ENCODE data around the gene ARSG. TPM values are rescaled to one million over a fixed set of nuclear protein-coding genes. Genes with fewer than 3 reads are reported as not detected.

The ARSG gene
- total and polyA plus RNA-seq, 9 of the 15 experiments (the other 6 are each of a cell fraction or from before 2014, with no cell fraction given): 1.0 to 5.6 (median 1.8) TPM

DNA sequence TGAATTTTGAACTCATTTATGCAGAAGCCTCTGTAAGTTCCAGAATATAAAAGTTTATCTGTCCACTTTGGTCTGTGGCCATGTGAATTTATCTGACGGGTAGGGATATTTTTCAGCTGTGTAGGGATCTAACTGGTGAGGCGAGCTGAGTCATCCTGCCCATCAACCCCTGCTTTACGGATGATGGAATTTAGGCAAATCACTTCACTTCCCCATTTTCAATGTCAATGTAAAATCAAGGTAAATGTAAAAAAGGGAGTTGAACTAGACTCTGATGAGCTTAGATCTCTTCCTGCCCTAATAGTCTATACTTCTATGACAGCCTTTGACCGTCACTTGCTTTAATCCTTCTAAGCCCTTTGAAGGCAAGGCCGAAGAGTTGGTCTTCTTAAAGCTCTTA lies 2.9 kb upstream of the ARSG start (continued):
- no peak for TF ChIP-seq COPS2 (conservative IDR thresholded peaks at IDR 0.05)
- TF ChIP-seq ESRRB (CRISPR knock-in tag; IDR thresholded peaks at IDR 0.05; ENCODE audit: borderline replicate concordance): no peak
- TF ChIP-seq RCOR1 (IDR thresholded peaks at IDR 0.05; ENCODE audit: borderline replicate concordance in 1 of 2, low read depth in 2 of 2, low read length in 2 of 2): peak; percentile 73 to 97
- no peak for TF ChIP-seq SMARCC2 (IDR thresholded peaks at IDR 0.05; ENCODE audit: low read depth)
- TF ChIP-seq, protein P1, sequence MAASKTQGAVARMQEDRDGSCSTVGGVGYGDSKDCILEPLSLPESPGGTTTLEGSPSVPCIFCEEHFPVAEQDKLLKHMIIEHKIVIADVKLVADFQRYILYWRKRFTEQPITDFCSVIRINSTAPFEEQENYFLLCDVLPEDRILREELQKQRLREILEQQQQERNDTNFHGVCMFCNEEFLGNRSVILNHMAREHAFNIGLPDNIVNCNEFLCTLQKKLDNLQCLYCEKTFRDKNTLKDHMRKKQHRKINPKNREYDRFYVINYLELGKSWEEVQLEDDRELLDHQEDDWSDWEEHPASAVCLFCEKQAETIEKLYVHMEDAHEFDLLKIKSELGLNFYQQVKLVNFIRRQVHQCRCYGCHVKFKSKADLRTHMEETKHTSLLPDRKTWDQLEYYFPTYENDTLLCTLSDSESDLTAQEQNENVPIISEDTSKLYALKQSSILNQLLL (CRISPR knock-in tag; IDR thresholded peaks at IDR 0.05; ENCODE audit: borderline replicate concordance): no peak
- no peak for TF ChIP-seq XRCC3 (IDR thresholded peaks at IDR 0.05)
- TF ChIP-seq HCFC1 (IDR thresholded peaks at IDR 0.05; ENCODE audit: low read depth, low read length): no peak
- peak; percentile 74 for TF ChIP-seq MAFG (tag; conservative IDR thresholded peaks at IDR 0.05)
- TF ChIP-seq STAT5A (IDR thresholded peaks at IDR 0.05; ENCODE audit: borderline replicate concordance, low read length): no peak
- TF ChIP-seq, protein P2, sequence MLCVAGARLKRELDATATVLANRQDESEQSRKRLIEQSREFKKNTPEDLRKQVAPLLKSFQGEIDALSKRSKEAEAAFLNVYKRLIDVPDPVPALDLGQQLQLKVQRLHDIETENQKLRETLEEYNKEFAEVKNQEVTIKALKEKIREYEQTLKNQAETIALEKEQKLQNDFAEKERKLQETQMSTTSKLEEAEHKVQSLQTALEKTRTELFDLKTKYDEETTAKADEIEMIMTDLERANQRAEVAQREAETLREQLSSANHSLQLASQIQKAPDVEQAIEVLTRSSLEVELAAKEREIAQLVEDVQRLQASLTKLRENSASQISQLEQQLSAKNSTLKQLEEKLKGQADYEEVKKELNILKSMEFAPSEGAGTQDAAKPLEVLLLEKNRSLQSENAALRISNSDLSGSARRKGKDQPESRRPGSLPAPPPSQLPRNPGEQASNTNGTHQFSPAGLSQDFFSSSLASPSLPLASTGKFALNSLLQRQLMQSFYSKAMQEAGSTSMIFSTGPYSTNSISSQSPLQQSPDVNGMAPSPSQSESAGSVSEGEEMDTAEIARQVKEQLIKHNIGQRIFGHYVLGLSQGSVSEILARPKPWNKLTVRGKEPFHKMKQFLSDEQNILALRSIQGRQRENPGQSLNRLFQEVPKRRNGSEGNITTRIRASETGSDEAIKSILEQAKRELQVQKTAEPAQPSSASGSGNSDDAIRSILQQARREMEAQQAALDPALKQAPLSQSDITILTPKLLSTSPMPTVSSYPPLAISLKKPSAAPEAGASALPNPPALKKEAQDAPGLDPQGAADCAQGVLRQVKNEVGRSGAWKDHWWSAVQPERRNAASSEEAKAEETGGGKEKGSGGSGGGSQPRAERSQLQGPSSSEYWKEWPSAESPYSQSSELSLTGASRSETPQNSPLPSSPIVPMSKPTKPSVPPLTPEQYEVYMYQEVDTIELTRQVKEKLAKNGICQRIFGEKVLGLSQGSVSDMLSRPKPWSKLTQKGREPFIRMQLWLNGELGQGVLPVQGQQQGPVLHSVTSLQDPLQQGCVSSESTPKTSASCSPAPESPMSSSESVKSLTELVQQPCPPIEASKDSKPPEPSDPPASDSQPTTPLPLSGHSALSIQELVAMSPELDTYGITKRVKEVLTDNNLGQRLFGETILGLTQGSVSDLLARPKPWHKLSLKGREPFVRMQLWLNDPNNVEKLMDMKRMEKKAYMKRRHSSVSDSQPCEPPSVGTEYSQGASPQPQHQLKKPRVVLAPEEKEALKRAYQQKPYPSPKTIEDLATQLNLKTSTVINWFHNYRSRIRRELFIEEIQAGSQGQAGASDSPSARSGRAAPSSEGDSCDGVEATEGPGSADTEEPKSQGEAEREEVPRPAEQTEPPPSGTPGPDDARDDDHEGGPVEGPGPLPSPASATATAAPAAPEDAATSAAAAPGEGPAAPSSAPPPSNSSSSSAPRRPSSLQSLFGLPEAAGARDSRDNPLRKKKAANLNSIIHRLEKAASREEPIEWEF (CRISPR knock-in tag; IDR thresholded peaks at IDR 0.05): no peak
- TF ChIP-seq PPARD (CRISPR knock-in tag; IDR thresholded peaks at IDR 0.05): no peak
- TF ChIP-seq ZNF551 (CRISPR knock-in tag; IDR thresholded peaks at IDR 0.05): no peak
- TF ChIP-seq TCF7L2 (IDR thresholded peaks at IDR 0.05; ENCODE audit: low read depth, low read length): no peak
- TF ChIP-seq FOS (IDR thresholded peaks at IDR 0.05; ENCODE audit: extremely low read depth, insufficient read length): no peak
- no peak for TF ChIP-seq ZBTB43 (CRISPR knock-in tag; IDR thresholded peaks at IDR 0.05)
- TF ChIP-seq ZBTB17 (CRISPR knock-in tag; IDR thresholded peaks at IDR 0.05): no peak
- peak; percentile 76 for TF ChIP-seq MAFF (IDR thresholded peaks at IDR 0.05; ENCODE audit: low read length)
- TF ChIP-seq EHMT2 (IDR thresholded peaks at IDR 0.05): no peak
- peak; percentile 81; the same call in 1 of the 2 replicates for TF ChIP-seq CTBP1 (IDR thresholded peaks at IDR 0.05; ENCODE audit: borderline replicate concordance)
- TF ChIP-seq DPF2 (IDR thresholded peaks at IDR 0.05): peak; percentile 37; the same call in 1 of the 2 replicates
- TF ChIP-seq MEIS2 (IDR thresholded peaks at IDR 0.05; ENCODE audit: partially characterized antibody): peak; percentile 53
